ENCODE measurements around the gene TKT. TPM values are rescaled to one million over a fixed set of nuclear protein-coding genes. Genes with fewer than 3 reads are reported as not detected.

TKT gene
- total RNA-seq, 1 donor from 2014 or later = 231 TPM

- intact Hi-C loops (cut with micrococcal nuclease) = no loop called here
These were observed 5.9 kb upstream of the TKT start for GRCh38 chr3:53261712-53262111.

GRCh38 chr3:53260286-53260785 is 4.5 kb upstream of the TKT start:
- intact Hi-C loops (cut with micrococcal nuclease) = no loop called here

GRCh38 chr3:53259427-53260259 is 3.8 kb upstream of the TKT start:
- intact Hi-C loops (cut with micrococcal nuclease) = loop anchor here (5.0 to 10.0 kb wide), 3 partner anchors 362 to 1105 kb away; partner anchors contain the start of genes GNL3, PBRM1, POC1A and STIMATE

- intact Hi-C loops (cut with micrococcal nuclease) = loop anchor here (5.0 to 10.0 kb wide), 3 partner anchors 362 to 1104 kb away; partner anchors contain the start of genes GNL3, PBRM1, POC1A and STIMATE
These were observed 3.0 kb upstream of the TKT start for GRCh38 chr3:53258600-53259426.

- intact Hi-C loops (cut with micrococcal nuclease) = loop anchor here (5.0 to 10.0 kb wide), 3 partner anchors 360 to 1103 kb away; partner anchors contain the start of genes GNL3, PBRM1, POC1A and STIMATE
These were observed 1.6 kb upstream of the TKT start for GRCh38 chr3:53257465-53257864.

GRCh38 chr3:53256704-53257055 is 858 bp upstream of the TKT start:
- intact Hi-C loops (cut with micrococcal nuclease) = loop anchor here (1.0 to 10.0 kb wide), 5 partner anchors 126 to 1102 kb away; partner anchors contain the start of genes GNL3, PBRM1, POC1A and RFT1

- intact Hi-C loops (cut with micrococcal nuclease) = loop anchor here (1.0 to 10.0 kb wide), 8 partner anchors 92 to 1101 kb away; partner anchors contain the start of genes DCP1A, GNL3, PBRM1 and POC1A
These were observed 423 bp downstream of the TKT start for GRCh38 chr3:53255423-53255774.

- intact Hi-C loops (cut with micrococcal nuclease) = loop anchor here (1.0 to 10.0 kb wide), 9 partner anchors 34 to 1100 kb away; partner anchors contain the start of genes DCP1A, GNL3, PBRM1 and POC1A
These were observed 1.1 kb downstream of the TKT start for GRCh38 chr3:53254509-53255422.

GRCh38 chr3:53253707-53254508 is 1.9 kb downstream of the TKT start:
- intact Hi-C loops (cut with micrococcal nuclease) = loop anchor here (1.0 to 10.0 kb wide), 6 partner anchors 34 to 1099 kb away; partner anchors contain the start of genes GNL3, PBRM1, POC1A and UQCC5

GRCh38 chr3:53252947-53253322 is 2.9 kb downstream of the TKT start:
- intact Hi-C loops (cut with micrococcal nuclease) = loop anchor here (10.0 kb wide), 2 partner anchors 568 to 1098 kb away; partner anchors contain the start of genes GNL3, PBRM1 and POC1A

GRCh38 chr3:53252096-53252946 is 3.5 kb downstream of the TKT start:
- intact Hi-C loops (cut with micrococcal nuclease) = loop anchor here (10.0 kb wide), 2 partner anchors 568 to 1098 kb away; partner anchors contain the start of genes GNL3, PBRM1 and POC1A

GRCh38 chr3:53250881-53251605 is 4.8 kb downstream of the TKT start:
- intact Hi-C loops (cut with micrococcal nuclease) = loop anchor here (10.0 kb wide), 2 partner anchors 566 to 1096 kb away; partner anchors contain the start of genes GNL3, PBRM1 and POC1A

- intact Hi-C loops (cut with micrococcal nuclease) = loop anchor here (10.0 kb wide), 2 partner anchors 566 to 1096 kb away; partner anchors contain the start of genes GNL3, PBRM1 and POC1A
These were observed 5.4 kb downstream of the TKT start for GRCh38 chr3:53250453-53250852.

GRCh38 chr3:53248161-53248560 is 7.7 kb downstream of the TKT start:
- intact Hi-C loops (cut with micrococcal nuclease) = no loop called here

GRCh38 chr3:53247619-53248018 is 8.2 kb downstream of the TKT start:
- intact Hi-C loops (cut with micrococcal nuclease) = no loop called here

- intact Hi-C loops (cut with micrococcal nuclease) = no loop called here
These were observed 11.6 kb downstream of the TKT start for GRCh38 chr3:53244271-53244670.

- intact Hi-C loops (cut with micrococcal nuclease) = no loop called here
These were observed 12.0 kb downstream of the TKT start for GRCh38 chr3:53243785-53244184.

- intact Hi-C loops (cut with micrococcal nuclease) = no loop called here
These were observed 12.7 kb downstream of the TKT start for GRCh38 chr3:53243165-53243564.
